ENCODE measurements around the gene TSPAN17. TPM values are rescaled to one million over a fixed set of nuclear protein-coding genes. Genes with fewer than 3 reads are reported as not detected.
"Not testable (repeated sequence)": the region's sequence is repeated elsewhere in the genome, so short reads cannot be mapped to it uniquely, and the experiment has no call there.

Gene TSPAN17
- total RNA-seq, 1 experiment from 2014 or later, result 50.1 TPM

GRCh38 chr5:176697934-176698538 lies 50.8 kb downstream of the TSPAN17 start (continued):
- TF ChIP-seq RAD21 (IDR thresholded peaks at IDR 0.05; ENCODE audit: low read depth), result no peak
- TF ChIP-seq ZFX (IDR thresholded peaks at IDR 0.05), result no peak
- TF ChIP-seq EZH2phosphoT487 (IDR thresholded peaks at IDR 0.05; ENCODE audit: borderline replicate concordance), result no peak
- TF ChIP-seq JUND (IDR thresholded peaks at IDR 0.05), result no peak
- TF ChIP-seq CEBPB (IDR thresholded peaks at IDR 0.05; ENCODE audit: low read depth), result no peak
- TF ChIP-seq POLR2A (IDR thresholded peaks at IDR 0.05; ENCODE audit: borderline replicate concordance, extremely low read depth, insufficient read depth, insufficient read length), result no peak
- no peak for TF ChIP-seq CTCF (IDR thresholded peaks at IDR 0.05 in 2 of 3, conservative IDR thresholded peaks at IDR 0.05 in 1 of 3; ENCODE audit: borderline replicate concordance in 1 of 3, insufficient read depth in 1 of 3, low read depth in 2 of 3, low read length in 2 of 3)
- TF ChIP-seq EZH2 (IDR thresholded peaks at IDR 0.05), result no peak
- TF ChIP-seq EGR1 (IDR thresholded peaks at IDR 0.05; ENCODE audit: low read depth), result no peak
- no peak for TF ChIP-seq ZNF274 (IDR thresholded peaks at IDR 0.05; ENCODE audit: low read depth, low read length)
- TF ChIP-seq ATF3 (IDR thresholded peaks at IDR 0.05), result no peak
- no peak for TF ChIP-seq YY1 (IDR thresholded peaks at IDR 0.05; ENCODE audit: extremely low read depth, insufficient replicate concordance, low read depth, low read length)
- no peak for TF ChIP-seq CBX3 (IDR thresholded peaks at IDR 0.05; ENCODE audit: low read depth)

GRCh38 chr5:176699446-176699845 lies 52.2 kb downstream of the TSPAN17 start:
- H3K36me3 ChIP-seq (ENCODE audit: control insufficient read depth in 1 of 2, insufficient read depth in 2 of 2, low read length in 2 of 2); POLR2A ChIA-PET; H3K4me2 ChIP-seq (ENCODE audit: low read length); H4K20me1 ChIP-seq (ENCODE audit: insufficient read depth); H3K9ac ChIP-seq (ENCODE audit: low read length); ATAC-seq; H3K79me2 ChIP-seq (ENCODE audit: insufficient read depth, low read length); H3K4me3 ChIP-seq (replicated peaks in 1 of 2; ENCODE audit: low read depth in 1 of 2, low read length in 2 of 2); H3K27ac ChIP-seq (ENCODE audit: low read depth, low read length); H3K9me2 ChIP-seq (ENCODE audit: insufficient read depth); RAD21 ChIA-PET (ENCODE audit: low non-redundant PET in 1 of 2, low total read pairs in 2 of 2, uncharacterized antibody in 2 of 2, unreplicated experiment in 2 of 2); DNase-seq (ENCODE audit: low read depth, low spot score); H3K4me1 ChIP-seq (ENCODE audit: control insufficient read depth in 1 of 2, insufficient read depth in 2 of 2, low read length in 2 of 2); BruUV-seq (replicated peaks); H2AFZ ChIP-seq (ENCODE audit: low read depth, low read length, poor library complexity, severe bottlenecking); intact Hi-C loops (cut with micrococcal nuclease); H3K9me3 ChIP-seq (ENCODE audit: control insufficient read depth in 1 of 2, insufficient read depth in 1 of 2, low read depth in 1 of 2, low read length in 2 of 2); H3K27me3 ChIP-seq (ENCODE audit: insufficient read depth, low read length): not testable (repeated sequence)
- CTCF ChIA-PET, result interaction anchor here (1.2 kb wide), 1 partner anchor 39 kb away, joined by 5 read pairs; no protein-coding TSS in a partner anchor

All from HCT116 (cell line).